Astrocyte of the spinal cord (primary cell): ENCODE measurements around the gene PDE10A.

Experiments used
- DNase-seq: peaks from one replicate; pipeline ENCODE4 v3.0.0; 2011; ENCODE audit warnings: low read depth, low spot score
- H3K4me3 ChIP-seq: 2 replicates; pipeline ENCODE4 v1.5.1; 2011; ENCODE audit warnings: low read depth, mild to moderate bottlenecking, low read length, moderate library complexity
- in situ Hi-C: cut with HindIII; loops from 2 replicates; pipeline ENCODE4 v1.10.0; 2017; ENCODE audit warnings: low sequenced_read_pairs
- TF ChIP-seq, protein P1 (sequence below): IDR thresholded peaks from 2 replicates; pipeline ENCODE4 v1.5.1; 2012; ENCODE audit warnings: low read depth, mild to moderate bottlenecking, low read length, inconsistent platforms

Gene PDE10A

DNA sequence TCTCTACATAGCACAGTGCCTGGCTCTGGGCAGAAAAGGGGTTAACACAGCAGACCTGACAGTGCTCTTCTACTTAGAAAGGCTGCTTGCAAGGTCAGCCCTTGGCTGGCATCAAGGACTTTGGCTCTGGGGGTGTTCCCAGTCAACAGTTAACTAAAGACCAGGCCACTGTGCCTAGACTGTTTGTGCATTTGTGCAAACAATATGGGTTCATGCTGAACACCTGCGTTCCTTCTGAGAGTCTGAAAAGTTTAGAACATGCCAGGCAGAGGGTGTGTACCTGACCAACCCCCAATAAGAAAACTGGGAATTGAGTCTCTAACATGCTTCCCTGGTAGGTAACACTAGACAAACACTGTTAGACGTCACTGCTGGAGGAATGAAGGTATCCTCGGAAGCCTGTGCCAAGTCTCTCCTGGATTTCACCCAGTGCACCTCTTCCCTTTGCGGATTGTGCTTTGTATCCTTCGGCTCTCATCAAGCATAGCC, 110.7 kb downstream of the PDE10A start:
- H3K4me3 ChIP-seq = no peak overlapping the region
- no peak for DNase-seq
- TF ChIP-seq, protein P1, sequence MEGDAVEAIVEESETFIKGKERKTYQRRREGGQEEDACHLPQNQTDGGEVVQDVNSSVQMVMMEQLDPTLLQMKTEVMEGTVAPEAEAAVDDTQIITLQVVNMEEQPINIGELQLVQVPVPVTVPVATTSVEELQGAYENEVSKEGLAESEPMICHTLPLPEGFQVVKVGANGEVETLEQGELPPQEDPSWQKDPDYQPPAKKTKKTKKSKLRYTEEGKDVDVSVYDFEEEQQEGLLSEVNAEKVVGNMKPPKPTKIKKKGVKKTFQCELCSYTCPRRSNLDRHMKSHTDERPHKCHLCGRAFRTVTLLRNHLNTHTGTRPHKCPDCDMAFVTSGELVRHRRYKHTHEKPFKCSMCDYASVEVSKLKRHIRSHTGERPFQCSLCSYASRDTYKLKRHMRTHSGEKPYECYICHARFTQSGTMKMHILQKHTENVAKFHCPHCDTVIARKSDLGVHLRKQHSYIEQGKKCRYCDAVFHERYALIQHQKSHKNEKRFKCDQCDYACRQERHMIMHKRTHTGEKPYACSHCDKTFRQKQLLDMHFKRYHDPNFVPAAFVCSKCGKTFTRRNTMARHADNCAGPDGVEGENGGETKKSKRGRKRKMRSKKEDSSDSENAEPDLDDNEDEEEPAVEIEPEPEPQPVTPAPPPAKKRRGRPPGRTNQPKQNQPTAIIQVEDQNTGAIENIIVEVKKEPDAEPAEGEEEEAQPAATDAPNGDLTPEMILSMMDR = no peak
- in situ Hi-C loops = no loop called here

DNA sequence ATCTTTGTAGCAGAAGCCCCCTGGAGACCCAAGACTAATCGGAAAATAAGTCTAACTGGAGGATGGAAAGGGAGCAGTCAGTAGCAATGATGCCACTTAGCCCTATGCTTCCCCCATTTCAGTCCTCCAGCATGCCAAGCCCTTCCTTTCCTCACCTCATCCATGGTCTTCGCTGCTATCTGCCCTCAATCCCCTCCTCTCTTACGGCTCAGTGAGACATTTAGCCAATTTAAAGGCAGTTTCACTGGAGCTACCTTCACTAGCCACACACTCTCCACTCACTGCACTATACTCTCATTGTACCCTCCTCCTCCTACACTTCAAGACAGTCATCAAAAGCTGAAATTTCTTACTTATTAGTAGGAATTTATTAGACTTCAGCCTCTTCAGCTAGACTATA, 111.2 kb downstream of the PDE10A start:
- TF ChIP-seq, protein P1 = no peak
- in situ Hi-C loops = no loop called here
- no peak for DNase-seq
- H3K4me3 ChIP-seq = no peak overlapping the region

DNA sequence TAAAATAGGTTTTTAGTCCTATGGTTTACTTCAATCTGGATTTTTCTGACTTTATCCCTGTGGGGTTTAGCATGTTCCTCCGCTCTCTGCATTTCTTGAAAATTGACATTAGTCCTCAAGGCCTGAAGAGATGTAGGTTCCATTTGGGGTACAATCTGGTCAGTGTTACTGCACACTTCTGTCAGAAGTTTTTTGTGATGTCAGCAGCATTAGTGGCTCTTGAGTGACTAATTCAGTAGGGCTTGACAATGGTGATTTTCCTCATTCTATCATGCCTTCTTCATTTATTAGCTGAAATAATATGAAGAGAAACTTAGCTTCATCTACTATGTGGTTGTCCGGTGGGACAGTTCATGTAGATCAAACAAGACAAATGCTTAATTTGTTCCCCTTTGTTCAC, 114.6 kb downstream of the PDE10A start:
- DNase-seq = no peak
- in situ Hi-C loops = no loop called here

DNA sequence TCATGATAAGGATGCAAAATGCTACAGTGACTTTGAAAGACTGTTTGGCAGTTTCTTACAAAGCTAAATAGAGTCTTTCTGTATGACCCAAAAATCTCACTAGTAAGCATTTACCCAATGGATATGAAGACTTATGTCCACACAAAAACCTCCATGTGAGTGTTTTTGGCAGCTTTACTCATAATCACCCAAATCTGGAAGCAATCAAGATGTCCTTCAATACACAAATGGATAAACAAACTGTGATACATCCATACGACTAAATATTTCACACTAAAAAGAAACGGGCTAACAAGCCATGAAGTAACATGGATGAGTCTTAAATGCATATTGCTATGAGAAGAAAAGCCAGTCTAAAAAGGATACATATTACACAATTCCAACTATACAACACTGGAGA, 117.2 kb downstream of the PDE10A start:
- no peak for DNase-seq
- no peak overlapping the region for H3K4me3 ChIP-seq
- TF ChIP-seq, protein P1 = no peak
- in situ Hi-C loops = no loop called here

More for the DNA sequence above, 114.6 kb downstream of the PDE10A start:
- no peak overlapping the region for H3K4me3 ChIP-seq
- TF ChIP-seq, protein P1 = no peak

DNA sequence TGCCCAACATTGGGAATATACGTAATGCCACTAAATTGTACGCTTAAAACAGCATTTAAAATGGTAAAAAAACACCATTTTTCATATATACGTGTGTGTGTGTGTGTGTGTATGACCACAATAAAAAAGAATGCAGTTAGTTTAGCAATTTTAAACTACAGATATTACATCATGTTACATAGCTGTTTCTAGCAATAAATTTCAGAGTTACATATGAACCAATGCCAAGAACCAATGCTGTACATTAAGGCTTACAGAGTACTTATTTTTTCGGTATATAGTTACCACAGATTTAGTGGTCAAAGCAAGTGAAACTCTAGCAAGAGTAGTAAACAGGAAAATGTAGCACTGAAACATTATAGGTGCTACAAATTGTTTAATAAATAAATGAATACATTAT, 119.3 kb downstream of the PDE10A start:
- in situ Hi-C loops = no loop called here
- no peak for DNase-seq
- no peak overlapping the region for H3K4me3 ChIP-seq
- TF ChIP-seq, protein P1 = no peak

DNA sequence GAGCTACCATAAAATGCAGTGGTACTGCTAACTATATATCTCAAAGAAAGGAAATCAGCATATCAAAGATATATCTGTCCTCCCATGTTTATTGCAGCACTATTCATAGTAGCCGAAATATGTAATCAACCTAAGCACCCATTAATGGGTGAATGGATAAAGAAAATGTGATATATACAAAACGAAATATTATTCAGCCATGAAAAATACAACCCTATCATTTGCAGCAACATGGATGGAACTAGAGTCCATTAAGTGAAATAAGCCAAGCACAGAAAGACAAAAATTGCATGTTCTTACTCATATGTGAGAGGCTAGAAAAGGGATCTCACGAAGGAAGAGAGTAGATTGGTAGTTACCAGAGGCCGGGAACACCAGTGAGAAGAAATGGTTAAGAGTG, 126.1 kb downstream of the PDE10A start:
- H3K4me3 ChIP-seq = no peak overlapping the region
- TF ChIP-seq, protein P1 = no peak
- DNase-seq = no peak
- in situ Hi-C loops = no loop called here

DNA sequence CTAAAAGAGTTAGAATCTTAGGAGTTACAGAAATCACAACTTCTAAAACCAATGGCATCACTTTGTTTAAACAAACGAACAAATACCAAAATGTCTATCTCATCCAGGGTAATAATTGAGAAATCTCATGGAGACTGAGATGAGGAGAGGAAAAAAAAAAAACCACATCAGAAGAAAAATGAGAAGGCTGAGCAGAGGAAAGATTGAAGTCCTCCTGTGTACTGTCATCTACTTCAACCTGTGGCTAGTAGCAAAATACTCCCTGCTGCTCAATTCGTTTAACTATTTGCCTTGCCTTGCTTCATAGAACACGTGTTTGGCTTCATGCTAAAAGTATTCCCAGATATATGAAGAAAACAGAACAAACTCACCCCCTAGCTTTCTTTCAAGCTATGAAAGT, 143.7 kb downstream of the PDE10A start:
- in situ Hi-C loops = no loop called here
- TF ChIP-seq, protein P1 = no peak
- peak; percentile 37 for DNase-seq
- H3K4me3 ChIP-seq = no peak overlapping the region
